ENCODE data around the gene CMYA5.

DNA sequence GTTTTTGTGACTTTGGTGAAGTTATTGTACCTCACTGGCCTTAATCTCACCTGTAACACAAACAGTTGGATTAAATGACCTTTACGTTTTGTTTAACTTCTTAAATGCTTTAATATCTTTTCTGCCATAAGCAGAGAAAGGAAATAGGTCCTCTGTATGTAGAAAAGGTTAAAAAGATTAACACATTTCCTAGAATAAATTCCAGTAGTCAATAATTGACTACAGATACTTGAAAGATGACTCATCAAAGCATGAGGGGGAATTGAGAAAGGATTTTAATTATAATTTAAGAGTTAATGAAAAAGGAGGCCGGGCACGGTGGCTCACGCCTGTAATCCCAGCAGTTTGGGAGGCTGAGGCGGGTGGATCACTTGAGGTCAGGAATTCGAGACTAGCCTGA is 35.8 kb upstream of the CMYA5 start:
- TF ChIP-seq POLR2A (IDR thresholded peaks at IDR 0.05; ENCODE audit: low read depth, low read length) = no peak
- no peak for TF ChIP-seq POLR2AphosphoS5 (IDR thresholded peaks at IDR 0.05; ENCODE audit: low read depth, low read length)
